GM12872 (cell line): ENCODE data around the gene DCLRE1B.

Experiments used
- CTCF ChIP-seq: IDR thresholded peaks from 3 replicates; pipeline ENCODE4 v1.5.1; 2011; ENCODE audit warnings: low read depth, mild to moderate bottlenecking, low read length, moderate library complexity; ENCODE audit not compliant: insufficient read depth

DCLRE1B gene

GRCh38 chr1:113930499-113931161 is 25.5 kb downstream of the DCLRE1B start:
- no peak for TF ChIP-seq CTCF

DNA sequence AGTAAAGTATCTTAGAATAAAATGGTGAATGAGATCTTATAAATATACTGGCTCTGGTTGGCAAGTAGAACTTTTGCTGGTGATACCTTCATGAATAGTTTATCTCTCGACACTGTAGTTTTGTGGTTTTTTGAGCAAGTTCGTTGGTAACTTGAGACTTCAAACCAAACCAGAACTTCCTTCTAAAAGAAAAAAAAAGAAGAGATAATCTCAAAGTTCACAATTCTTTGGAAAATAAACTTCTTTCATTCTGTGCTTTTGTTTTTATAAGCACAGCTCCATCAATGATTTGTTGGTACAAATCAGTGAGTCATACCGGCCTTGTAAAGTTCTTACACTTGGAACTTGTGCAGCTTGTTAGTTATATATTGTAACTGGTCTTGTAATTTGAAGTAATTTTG is 26.3 kb downstream of the DCLRE1B start:
- TF ChIP-seq CTCF = no peak

DNA sequence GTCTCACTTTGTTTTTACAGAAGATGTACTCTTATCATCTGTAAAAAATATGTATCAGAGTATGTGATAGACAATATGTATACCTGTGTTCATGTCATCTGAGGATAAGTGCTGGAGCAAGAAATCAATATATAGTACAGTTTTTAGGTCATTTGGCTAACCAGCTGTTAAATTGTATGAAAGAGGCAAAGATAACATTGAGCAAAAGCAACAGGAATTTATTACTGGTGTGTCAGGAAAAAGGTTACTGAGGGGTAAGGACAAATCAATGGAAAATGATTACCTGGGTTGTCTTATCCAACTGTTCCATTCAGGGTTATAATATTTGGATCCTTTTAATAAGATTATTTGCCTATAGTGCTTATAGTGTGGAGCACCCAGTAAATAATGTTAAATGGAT is 28.9 kb downstream of the DCLRE1B start:
- TF ChIP-seq CTCF = no peak

DNA sequence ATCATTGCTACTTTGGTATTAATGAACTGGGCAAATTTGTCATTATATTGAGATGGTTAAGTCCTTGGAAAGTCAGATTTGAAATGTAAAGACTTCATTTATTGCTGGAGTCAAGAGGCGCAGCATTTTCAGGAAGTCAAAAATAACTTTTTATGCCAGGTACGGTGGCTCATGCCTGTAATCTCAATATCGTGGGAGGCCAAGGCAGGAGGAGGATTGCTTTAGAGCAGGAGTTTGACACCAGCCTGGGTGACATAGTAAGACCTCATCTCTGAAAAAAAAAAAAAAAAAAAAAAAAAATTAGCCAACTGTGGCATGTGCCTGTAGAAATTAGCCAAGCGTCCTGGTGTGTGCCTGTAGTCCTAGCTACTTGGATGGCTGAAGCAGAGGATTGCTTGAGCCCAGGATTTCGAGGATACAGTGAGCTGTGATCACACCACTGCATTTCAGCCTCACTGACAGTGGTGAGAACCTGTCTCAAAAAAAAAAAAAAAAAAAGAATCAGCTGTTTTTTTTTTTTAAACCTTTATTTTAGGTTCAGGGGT is 29.5 kb downstream of the DCLRE1B start:
- TF ChIP-seq CTCF = no peak

DNA sequence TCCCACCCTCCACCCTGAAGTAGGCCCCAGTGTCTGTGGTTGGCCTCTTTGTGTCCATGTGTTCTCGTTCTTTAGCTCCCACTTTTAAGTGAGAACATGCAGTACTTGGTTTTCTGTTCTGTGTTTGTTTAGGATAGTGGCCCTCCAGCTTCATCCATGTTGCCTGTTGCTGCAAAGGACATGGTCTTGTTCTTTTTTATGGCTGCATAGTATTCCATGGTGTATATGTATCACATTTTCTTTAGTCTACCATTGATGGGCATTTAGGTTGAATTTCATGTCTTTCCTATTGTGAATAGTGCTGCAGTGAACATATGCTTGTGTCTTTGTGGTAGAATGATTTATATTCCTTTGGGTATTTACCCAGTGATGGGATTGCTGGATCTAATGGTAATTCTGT is 30.1 kb downstream of the DCLRE1B start:
- no peak for TF ChIP-seq CTCF

DNA sequence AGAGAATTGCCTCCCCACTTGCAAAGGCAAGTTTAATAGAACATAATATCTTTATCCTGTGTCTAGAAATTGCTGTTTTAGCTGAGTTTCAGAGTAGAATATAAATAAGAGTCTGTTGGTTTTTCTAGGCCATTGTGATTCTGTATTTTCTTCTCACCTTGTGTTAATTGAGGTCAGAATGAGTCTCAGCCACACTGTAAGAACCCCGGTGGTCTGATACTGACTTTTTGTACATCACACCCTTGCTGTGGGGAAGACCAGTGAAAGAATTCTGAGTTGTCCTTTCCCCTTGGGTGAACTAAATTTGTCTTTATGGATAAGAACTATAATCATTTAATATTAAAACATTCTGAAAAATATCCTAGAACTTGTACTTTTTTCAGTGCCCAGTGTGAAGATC is 30.8 kb downstream of the DCLRE1B start:
- no peak for TF ChIP-seq CTCF

GRCh38 chr1:113937146-113937545 is 32.0 kb downstream of the DCLRE1B start:
- no peak for TF ChIP-seq CTCF
